ENCODE measurements around the gene HOXD10.

Gene HOXD10

GRCh38 chr2:176123411-176124109, 7.0 kb downstream of the HOXD10 start:
- DNase-seq: no peak

GRCh38 chr2:176124110-176124946, 7.8 kb downstream of the HOXD10 start:
- no peak for DNase-seq

- DNase-seq: no peak
Observed at GRCh38 chr2:176124947-176125771, 8.6 kb downstream of the HOXD10 start.

- DNase-seq: no peak
Observed at GRCh38 chr2:176125772-176126054, 9.1 kb downstream of the HOXD10 start.

GRCh38 chr2:176126929-176127773, 10.6 kb downstream of the HOXD10 start:
- peak in 1 of 2 experiments; percentile 47 for DNase-seq

GRCh38 chr2:176127774-176128072, 11.1 kb downstream of the HOXD10 start:
- no peak for DNase-seq

GRCh38 chr2:176128172-176128981, 11.8 kb downstream of the HOXD10 start:
- peak in 1 of 2 experiments; percentile 55 for DNase-seq

- DNase-seq: peak; percentile 53 to 82
Observed at GRCh38 chr2:176128982-176129796, 12.6 kb downstream of the HOXD10 start, which contains the start of gene HOXD8. Gene HOXD8 (plus strand): TSS chr2:176129705. CDS start chr2:176130367, 662 bp downstream.

GRCh38 chr2:176129813-176130146, 13.2 kb downstream of the HOXD10 start:
- DNase-seq: peak in 1 of 2 experiments; percentile 57

- DNase-seq: peak in 1 of 2 experiments; percentile 59
Observed at GRCh38 chr2:176130147-176130956, 13.8 kb downstream of the HOXD10 start.

GRCh38 chr2:176130957-176131847, 14.6 kb downstream of the HOXD10 start:
- DNase-seq: no peak

GRCh38 chr2:176131848-176132158, 15.2 kb downstream of the HOXD10 start:
- DNase-seq: no peak

- DNase-seq: peak; percentile 89 to 97
Observed at GRCh38 chr2:176132205-176133171, 15.9 kb downstream of the HOXD10 start.

- peak in 1 of 2 experiments; percentile 52 for DNase-seq
Observed at GRCh38 chr2:176133389-176133788, 16.8 kb downstream of the HOXD10 start.

- DNase-seq: no peak
Observed at GRCh38 chr2:176134035-176134434, 17.5 kb downstream of the HOXD10 start.

GRCh38 chr2:176135035-176135440, 18.5 kb downstream of the HOXD10 start:
- peak in 1 of 2 experiments; percentile 25 for DNase-seq

- peak; percentile 13 to 36 for DNase-seq
Observed at GRCh38 chr2:176136374-176137251, 20.0 kb downstream of the HOXD10 start.

Measured in NCI-H524 (cell line).